AG09319 (cell line): ENCODE measurements around the gene GPR158.

Experiments used
- DNase-seq: peaks from one replicate; pipeline ENCODE4 v3.0.0-alpha.2; 2010; ENCODE audit warnings: low read depth; ENCODE audit errors: extremely low read depth
- CTCF ChIP-seq: IDR thresholded peaks from 2 replicates; pipeline ENCODE4 v1.5.1; 2011; ENCODE audit warnings: low read depth, mild to moderate bottlenecking, inconsistent platforms, low read length, moderate library complexity

Gene GPR158

GRCh38 chr10:25398680-25399079, 223.9 kb downstream of the GPR158 start:
- DNase-seq: no peak
- TF ChIP-seq CTCF: no peak

- no peak for DNase-seq
- TF ChIP-seq CTCF: no peak
Measured at GRCh38 chr10:25405871-25406270, 231.1 kb downstream of the GPR158 start.

- no peak for DNase-seq
- no peak for TF ChIP-seq CTCF
Measured at GRCh38 chr10:25417611-25418010, 242.8 kb downstream of the GPR158 start.

GRCh38 chr10:25425776-25426175, 251.0 kb downstream of the GPR158 start:
- no peak for TF ChIP-seq CTCF
- no peak for DNase-seq

- TF ChIP-seq CTCF: no peak
- no peak for DNase-seq
Measured at GRCh38 chr10:25436431-25436830, 261.6 kb downstream of the GPR158 start.

- no peak for TF ChIP-seq CTCF
- no peak for DNase-seq
Measured at GRCh38 chr10:25441270-25441669, 266.5 kb downstream of the GPR158 start.

- TF ChIP-seq CTCF: no peak
- DNase-seq: no peak
Measured at GRCh38 chr10:25444266-25444665, 269.5 kb downstream of the GPR158 start.
